Measurements from ENCODE around the gene NAALADL1.

- no peak for TF ChIP-seq CTCF (IDR thresholded peaks at IDR 0.05 in 2 of 3, conservative IDR thresholded peaks at IDR 0.05 in 1 of 3; ENCODE audit: insufficient read depth in 2 of 3, low read depth in 1 of 3, low read length in 3 of 3)
- no peak for TF ChIP-seq CHD7 (IDR thresholded peaks at IDR 0.05; ENCODE audit: low read depth, low read length)
- TF ChIP-seq NRF1 (conservative IDR thresholded peaks at IDR 0.05 in 1 of 2, IDR thresholded peaks at IDR 0.05 in 1 of 2) = no peak
Measured at GRCh38 chr11:65042891-65043290, 15.5 kb downstream of the NAALADL1 start.

Data from K562 (cell line).